Loucy (cell line): ENCODE results near the gene BHMT.

Experiments
- EZH2phosphoT487 ChIP-seq: fragments of 200-600 bp; IDR thresholded peaks from 2 replicates; pipeline ENCODE4 v1.6.1; 2018; ENCODE audit warnings: antibody characterized with exemption, mild to moderate bottlenecking, moderate library complexity, borderline replicate concordance
- TF ChIP-seq, protein P1 (sequence below): fragments of 200-600 bp; sonication (generic); conservative IDR thresholded peaks from 2 replicates; pipeline ENCODE4 v1.5.1; 2014; ENCODE audit warnings: mild to moderate bottlenecking, antibody characterized with exemption, low read length

DNA sequence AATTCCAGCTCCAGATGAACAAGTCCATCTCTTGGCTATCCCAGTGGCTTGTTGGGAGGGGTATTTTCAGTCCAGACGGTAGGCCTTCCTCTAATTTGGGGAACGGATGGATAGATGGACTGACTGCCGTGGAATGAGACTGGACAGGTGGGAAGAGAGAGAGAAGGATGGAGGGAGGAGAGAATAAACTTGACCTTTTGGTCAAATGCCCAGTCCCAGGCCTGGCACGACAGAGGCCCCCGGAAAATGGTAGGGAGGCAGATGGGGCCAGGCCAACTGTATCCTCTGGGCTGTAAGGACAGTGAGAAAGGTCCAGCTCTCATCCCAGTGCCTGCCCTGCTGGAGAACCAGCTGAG is 1.1 kb downstream of the BHMT start:
- TF ChIP-seq, protein P1, sequence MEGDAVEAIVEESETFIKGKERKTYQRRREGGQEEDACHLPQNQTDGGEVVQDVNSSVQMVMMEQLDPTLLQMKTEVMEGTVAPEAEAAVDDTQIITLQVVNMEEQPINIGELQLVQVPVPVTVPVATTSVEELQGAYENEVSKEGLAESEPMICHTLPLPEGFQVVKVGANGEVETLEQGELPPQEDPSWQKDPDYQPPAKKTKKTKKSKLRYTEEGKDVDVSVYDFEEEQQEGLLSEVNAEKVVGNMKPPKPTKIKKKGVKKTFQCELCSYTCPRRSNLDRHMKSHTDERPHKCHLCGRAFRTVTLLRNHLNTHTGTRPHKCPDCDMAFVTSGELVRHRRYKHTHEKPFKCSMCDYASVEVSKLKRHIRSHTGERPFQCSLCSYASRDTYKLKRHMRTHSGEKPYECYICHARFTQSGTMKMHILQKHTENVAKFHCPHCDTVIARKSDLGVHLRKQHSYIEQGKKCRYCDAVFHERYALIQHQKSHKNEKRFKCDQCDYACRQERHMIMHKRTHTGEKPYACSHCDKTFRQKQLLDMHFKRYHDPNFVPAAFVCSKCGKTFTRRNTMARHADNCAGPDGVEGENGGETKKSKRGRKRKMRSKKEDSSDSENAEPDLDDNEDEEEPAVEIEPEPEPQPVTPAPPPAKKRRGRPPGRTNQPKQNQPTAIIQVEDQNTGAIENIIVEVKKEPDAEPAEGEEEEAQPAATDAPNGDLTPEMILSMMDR: no peak
- no peak for TF ChIP-seq EZH2phosphoT487
